GDM1 (cell line): ENCODE data around the gene MGAT3.
"Not testable (repeated sequence)": the region's sequence is repeated elsewhere in the genome, so short reads cannot be mapped to it uniquely, and the experiment has no call there.

Experiments
- DNase-seq: peaks from one replicate; lab custom pipeline; 2025; lab: John Stamatoyannopoulos, UW

The MGAT3 gene, protein sequence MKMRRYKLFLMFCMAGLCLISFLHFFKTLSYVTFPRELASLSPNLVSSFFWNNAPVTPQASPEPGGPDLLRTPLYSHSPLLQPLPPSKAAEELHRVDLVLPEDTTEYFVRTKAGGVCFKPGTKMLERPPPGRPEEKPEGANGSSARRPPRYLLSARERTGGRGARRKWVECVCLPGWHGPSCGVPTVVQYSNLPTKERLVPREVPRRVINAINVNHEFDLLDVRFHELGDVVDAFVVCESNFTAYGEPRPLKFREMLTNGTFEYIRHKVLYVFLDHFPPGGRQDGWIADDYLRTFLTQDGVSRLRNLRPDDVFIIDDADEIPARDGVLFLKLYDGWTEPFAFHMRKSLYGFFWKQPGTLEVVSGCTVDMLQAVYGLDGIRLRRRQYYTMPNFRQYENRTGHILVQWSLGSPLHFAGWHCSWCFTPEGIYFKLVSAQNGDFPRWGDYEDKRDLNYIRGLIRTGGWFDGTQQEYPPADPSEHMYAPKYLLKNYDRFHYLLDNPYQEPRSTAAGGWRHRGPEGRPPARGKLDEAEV

GRCh38 chr22:39456522-39457197 is at the start of gene MGAT3:
TSS of gene MGAT3 (plus strand) at chr22:39457012. CDS start at chr22:39487348, 30,336 bp downstream.
- DNase-seq = no peak

DNA sequence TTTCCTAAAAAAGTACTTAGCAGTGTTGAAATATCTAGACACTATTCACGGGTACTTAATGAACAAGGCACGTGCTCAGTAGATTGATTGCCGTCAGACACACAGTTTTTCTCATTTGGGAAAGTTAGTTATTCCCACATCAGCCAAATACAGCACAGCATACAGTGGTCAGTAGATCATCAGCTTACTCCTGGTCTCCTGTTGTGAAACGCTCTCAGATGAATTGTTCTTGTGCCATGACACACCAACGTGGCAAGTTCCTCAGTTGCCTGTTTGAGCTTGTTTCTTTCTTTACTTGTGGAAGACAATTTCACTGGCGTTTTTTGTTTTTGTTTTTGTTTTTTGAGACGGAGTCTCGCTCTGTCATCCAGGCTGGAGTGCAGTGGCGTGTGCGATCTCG is 48.6 kb upstream of the MGAT3 start:
- no peak for DNase-seq

GRCh38 chr22:39408807-39409206 is 48.0 kb upstream of the MGAT3 start:
- DNase-seq = no peak

DNA sequence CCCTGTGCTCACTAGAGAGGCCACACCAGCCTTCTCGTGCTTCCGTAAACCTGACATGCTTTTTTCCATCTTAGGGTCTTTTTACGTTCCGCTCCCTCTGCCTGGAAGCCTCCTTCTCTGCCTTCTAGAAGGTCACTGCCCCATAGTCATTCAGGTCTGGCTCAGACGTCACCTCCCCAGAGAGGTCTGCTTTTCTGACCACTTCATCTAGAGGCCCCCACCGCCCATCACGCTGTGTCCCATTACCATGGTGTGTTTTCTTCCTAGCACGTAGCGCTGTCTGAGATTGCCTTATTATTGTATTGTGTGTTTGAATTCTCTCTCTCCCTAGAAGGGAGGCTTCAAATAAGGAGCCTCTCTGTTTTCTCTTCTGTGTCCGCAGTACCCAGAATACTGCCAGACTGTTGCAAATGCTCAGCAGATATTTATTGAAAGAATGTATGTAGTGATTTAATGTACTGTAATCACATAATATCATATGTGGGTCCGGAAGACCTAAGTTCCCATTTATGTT is 47.2 kb upstream of the MGAT3 start:
- DNase-seq = no peak

- no peak for DNase-seq
Observed at GRCh38 chr22:39410264-39410663, 46.5 kb upstream of the MGAT3 start.

- not testable (repeated sequence) for DNase-seq
Observed at GRCh38 chr22:39411828-39412365, 44.9 kb upstream of the MGAT3 start.

DNA sequence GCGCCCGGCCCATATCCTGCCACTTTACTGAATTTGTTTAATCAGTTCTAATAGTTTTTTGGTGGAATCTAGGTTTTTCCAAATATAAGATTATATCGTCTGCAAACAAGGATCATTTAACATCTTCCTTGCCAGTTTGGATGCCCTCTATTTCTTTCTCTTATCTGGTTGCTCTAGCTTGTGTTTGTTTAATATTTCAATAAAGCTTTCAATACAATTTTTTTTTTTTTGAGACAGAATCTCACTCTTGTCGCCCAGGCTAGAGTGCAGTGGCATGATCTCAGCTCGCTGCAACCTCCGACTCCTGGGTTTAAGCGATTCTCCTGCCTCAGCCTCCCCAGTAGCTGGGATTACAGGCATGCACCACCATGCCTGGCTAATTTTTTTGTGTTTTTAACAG is 43.6 kb upstream of the MGAT3 start:
- DNase-seq = not testable (repeated sequence)

DNA sequence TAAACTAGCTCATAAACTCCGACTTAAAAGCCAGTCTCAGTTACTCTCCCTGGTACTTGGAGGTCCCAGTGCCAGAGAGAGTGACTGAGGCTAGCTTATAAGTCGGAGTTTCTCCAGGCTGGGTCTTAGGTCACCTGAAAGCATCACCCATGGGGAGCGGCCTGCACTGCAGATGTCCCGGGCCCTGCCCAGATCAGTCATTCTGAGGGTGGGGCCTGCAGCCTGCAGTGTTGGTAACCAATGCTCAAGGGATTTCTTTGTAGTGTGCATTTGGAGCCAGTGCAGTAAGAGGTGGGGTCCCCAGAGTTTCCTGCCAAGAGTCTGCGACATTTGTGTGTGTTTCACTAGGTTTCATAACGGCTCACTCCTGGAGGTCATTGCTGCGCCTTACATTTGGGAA is 42.4 kb upstream of the MGAT3 start:
- no peak for DNase-seq

- DNase-seq = no peak
Observed at GRCh38 chr22:39414886-39415285, 41.9 kb upstream of the MGAT3 start.

DNA sequence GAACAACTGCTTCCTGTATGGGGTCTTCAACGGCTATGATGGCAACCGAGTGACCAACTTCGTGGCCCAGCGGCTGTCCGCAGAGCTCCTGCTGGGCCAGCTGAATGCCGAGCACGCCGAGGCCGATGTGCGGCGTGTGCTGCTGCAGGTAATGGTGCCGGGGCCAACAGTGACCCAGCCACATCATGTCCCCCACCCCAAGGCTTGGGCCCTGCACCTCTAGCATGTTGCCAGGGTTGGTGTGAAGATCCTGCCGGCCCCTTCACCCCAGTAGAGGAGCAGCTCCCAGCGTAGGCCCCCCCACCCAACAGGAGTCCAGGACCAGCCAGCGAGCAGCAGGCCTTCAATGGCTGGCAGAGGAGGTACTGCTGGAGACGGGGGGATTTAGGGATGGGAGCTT is 41.3 kb upstream of the MGAT3 start:
- DNase-seq = no peak

GRCh38 chr22:39416319-39416718 is 40.5 kb upstream of the MGAT3 start:
- no peak for DNase-seq

DNA sequence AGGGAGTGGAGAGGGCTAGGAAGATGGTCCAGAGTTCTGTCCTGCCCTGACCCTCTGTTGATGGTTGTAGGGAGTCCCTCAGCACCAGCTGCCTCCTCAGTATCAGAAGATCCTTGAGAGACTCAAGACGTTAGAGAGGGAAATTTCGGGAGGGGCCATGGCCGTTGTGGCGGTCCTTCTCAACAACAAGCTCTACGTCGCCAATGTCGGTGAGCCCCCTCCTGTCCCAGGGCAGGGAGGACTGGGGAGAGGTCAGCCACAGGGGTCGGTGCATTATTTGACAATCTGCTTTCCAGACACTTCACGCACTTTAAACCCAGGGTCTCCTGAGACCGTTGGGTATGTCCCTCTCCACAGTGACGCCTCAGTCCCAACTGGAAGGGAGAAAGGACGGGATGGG is 39.2 kb upstream of the MGAT3 start:
- DNase-seq = no peak

- DNase-seq = no peak
Observed at GRCh38 chr22:39418696-39419095, 38.1 kb upstream of the MGAT3 start.

GRCh38 chr22:39419096-39419495 is 37.7 kb upstream of the MGAT3 start:
- no peak for DNase-seq

DNA sequence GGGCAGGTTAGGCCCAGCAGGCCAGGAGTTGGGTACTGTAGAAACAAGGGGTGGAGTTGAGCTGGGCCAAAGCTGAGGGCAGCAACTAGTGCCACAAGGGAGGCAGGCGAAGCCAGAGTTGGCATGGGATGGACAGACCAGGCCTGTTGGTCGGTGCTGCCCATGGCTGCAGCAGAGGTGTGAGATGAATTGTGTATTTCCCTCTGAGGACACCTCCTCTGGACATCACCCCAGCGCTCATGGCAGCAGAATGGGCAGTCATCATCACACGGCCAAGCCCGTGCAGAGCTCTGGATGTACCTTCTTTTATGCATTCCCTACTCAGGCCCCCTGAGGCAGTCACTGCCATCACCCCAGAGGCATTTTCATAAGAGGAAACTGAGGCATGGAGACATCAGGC is 36.9 kb upstream of the MGAT3 start:
- DNase-seq = no peak

DNA sequence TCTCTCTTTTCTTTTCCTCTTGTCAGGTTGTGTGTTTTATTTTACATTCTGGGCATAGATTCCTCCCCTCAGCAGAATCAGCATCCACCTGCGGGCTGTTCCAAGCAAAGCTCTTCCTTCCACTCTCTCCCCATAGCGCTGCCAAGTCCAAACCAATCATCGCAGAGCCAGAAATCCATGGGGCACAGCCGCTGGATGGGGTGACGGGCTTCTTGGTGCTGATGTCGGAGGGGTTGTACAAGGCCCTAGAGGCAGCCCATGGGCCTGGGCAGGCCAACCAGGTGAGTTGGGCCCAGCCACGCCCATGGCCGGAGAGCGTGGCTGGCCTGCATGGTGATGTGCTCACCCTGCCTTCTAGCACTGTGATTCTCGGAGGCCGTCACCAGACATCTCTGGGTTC is 35.1 kb upstream of the MGAT3 start:
- no peak for DNase-seq

GRCh38 chr22:39422101-39422500 is 34.7 kb upstream of the MGAT3 start:
- no peak for DNase-seq

DNA sequence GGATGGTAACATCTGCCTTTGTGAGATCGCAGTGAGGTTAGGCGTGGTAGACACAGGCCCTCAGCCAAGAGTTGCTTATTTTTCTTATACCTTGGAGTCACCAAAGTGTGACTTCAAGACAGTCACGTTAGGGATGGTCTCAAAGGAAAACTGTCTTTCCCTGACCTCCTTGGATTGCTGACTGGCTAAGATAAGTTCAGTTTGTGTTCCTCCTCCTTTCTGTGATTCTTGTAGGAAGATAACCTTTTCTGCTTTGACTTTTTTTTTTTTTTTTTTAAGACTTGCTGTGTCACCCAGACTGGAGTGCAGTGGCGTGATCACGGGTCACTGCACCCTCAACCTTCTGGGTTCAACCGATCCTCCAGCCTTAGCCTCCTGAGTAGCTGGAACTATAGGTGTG is 34.1 kb upstream of the MGAT3 start:
- DNase-seq = no peak

DNA sequence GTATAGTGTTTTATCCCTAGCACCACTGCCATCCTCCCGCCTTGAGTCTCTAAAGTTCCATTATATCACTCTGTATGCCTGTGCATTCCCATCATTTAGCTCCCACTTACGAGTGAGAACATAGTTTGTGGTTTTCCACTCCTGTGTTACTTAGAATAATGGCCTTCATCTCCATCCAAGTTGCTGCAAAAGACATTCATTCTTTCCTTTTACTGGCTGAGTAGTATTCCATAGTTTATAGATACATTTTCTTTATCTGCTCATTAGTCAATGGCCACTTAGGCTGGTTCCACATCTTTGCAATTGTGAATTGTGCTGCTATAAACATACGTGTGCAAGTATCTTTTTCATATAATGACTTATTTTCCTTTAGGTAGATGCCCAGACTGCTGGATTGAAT is 32.8 kb upstream of the MGAT3 start:
- DNase-seq = no peak

GRCh38 chr22:39426380-39427043 is 30.3 kb upstream of the MGAT3 start:
- no peak for DNase-seq

DNA sequence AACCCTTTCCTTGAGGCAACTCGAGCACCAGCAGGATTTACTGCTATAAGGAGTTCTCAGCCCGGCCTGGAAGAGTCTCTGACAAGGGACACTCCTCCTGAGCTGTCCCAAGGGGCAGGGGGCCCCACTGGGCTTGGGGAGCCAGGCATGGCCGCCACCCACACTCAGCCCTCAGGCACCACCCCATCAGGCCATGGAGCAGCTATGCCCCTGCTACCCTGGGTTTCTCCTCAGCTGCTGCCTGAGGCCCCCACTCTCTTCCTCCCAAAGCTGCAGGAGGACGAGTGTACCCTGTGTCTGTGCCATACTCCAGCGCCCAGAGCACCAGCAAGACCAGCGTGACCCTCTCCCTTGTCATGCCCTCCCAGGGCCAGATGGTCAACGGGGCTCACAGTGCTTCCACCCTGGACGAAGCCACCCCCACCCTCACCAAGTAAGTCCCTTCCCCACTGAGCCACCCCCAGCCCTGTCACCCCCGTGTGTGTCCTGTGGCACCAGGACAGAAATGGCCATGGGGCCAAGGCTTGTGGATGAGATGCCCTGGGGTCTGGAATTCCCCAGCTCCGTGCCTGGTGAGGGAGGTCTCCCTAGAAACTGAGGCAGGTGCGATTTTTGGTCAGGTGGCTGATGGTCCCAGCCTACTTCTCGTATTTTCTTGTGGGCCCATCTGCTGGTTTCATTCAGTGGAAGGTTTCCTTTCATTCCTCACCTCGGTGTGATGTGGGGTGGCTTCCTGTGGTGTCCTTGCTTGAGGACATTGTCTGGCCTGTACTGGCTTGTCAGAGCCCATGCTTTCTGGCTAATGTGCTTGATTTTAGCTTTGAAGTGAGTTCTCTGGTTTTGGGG is 28.8 kb upstream of the MGAT3 start:
- DNase-seq = no peak
